HEK293 (cell line): ENCODE measurements around the gene ANTXR1.

Source experiments
- CTCF ChIA-PET: fragments of 350-600 bp; formaldehyde crosslinking; extraction: SDS; loops from one replicate; lab custom pipeline; 2021; ENCODE audit warnings: antibody characterized with exemption; lab: Yijun Ruan, JAX
- POLR2A ChIA-PET: fragments of 300-600 bp; formaldehyde crosslinking; extraction: SDS; loops from one replicate; lab custom pipeline; 2020; ENCODE audit warnings: antibody characterized with exemption, inconsistent platforms; lab: Yijun Ruan, JAX
- H3K27ac ChIP-seq: fragments of 200-500 bp; sonication (Bioruptor generic); 2 replicates; pipeline ENCODE4 v1.5.1; 2014; ENCODE audit warnings: low read depth, low read length, control low read depth, inconsistent platforms; ENCODE audit errors: extremely low read depth
- H3K36me3 ChIP-seq, 2 experiments: fragments of 200-500 bp in 1 of 2; sonication (Bioruptor generic) in 1 of 2; 1 replicate in 1 of 2; 2 replicates in 1 of 2; pipeline ENCODE4 v1.5.1; 2014 to 2017; ENCODE audit warnings: inconsistent platforms in 2 of 2, low read length in 2 of 2; ENCODE audit not compliant: control insufficient read depth in 2 of 2, insufficient read depth in 1 of 2
- H3K4me1 ChIP-seq: fragments of 200-500 bp; sonication (Bioruptor generic); 2 replicates; pipeline ENCODE4 v1.5.1; 2014; ENCODE audit warnings: mild to moderate bottlenecking, low read length, inconsistent platforms; ENCODE audit not compliant: control insufficient read depth, insufficient read depth
- H3K4me3 ChIP-seq: 2 replicates; pipeline ENCODE4 v1.5.1; 2011; ENCODE audit warnings: low read depth, mild to moderate bottlenecking, control low read depth, low read length, moderate library complexity
- H3K9me3 ChIP-seq: fragments of 200-500 bp; sonication (Bioruptor generic); 2 replicates; pipeline ENCODE4 v1.5.1; 2014; ENCODE audit warnings: low read depth, low read length, inconsistent platforms; ENCODE audit not compliant: control insufficient read depth, insufficient read depth
- BCL11A ChIP-seq: fragments of 450-650 bp; formaldehyde crosslinking; IDR thresholded peaks from 2 replicates; pipeline ENCODE4 v1.5.1; 2016; ENCODE audit warnings: low read depth, missing biosample characterization, missing genetic modification characterization
- EGR2 ChIP-seq: fragments of 450-650 bp; formaldehyde crosslinking; IDR thresholded peaks from 2 replicates; pipeline ENCODE4 v1.5.1; 2016; ENCODE audit warnings: low read depth, missing biosample characterization, missing genetic modification characterization
- GFI1B ChIP-seq: fragments of 450-650 bp; formaldehyde crosslinking; IDR thresholded peaks from 2 replicates; pipeline ENCODE4 v1.5.1; 2016; ENCODE audit warnings: missing biosample characterization, missing genetic modification characterization
- GLIS1 ChIP-seq: fragments of 450-650 bp; formaldehyde crosslinking; IDR thresholded peaks from 2 replicates; pipeline ENCODE4 v1.5.1; 2016; ENCODE audit warnings: missing biosample characterization, missing genetic modification characterization
- HOXD13 ChIP-seq: sonication (generic); formaldehyde crosslinking; IDR thresholded peaks from 2 replicates; pipeline ENCODE4 v1.8.0; 2022; ENCODE audit warnings: missing genetic modification reagents, borderline replicate concordance
- KLF8 ChIP-seq: fragments of 450-650 bp; formaldehyde crosslinking; IDR thresholded peaks from 2 replicates; pipeline ENCODE4 v1.5.1; 2016; ENCODE audit warnings: missing biosample characterization, missing genetic modification characterization
- KLF9 ChIP-seq: fragments of 450-650 bp; formaldehyde crosslinking; IDR thresholded peaks from 2 replicates; pipeline ENCODE4 v1.5.1; 2016; ENCODE audit warnings: missing biosample characterization, missing genetic modification characterization, low read depth
- MYNN ChIP-seq: fragments of 450-650 bp; formaldehyde crosslinking; IDR thresholded peaks from 2 replicates; pipeline ENCODE4 v1.5.1; 2016; ENCODE audit warnings: missing biosample characterization, missing genetic modification characterization, borderline replicate concordance
- RBAK ChIP-seq: fragments of 450-650 bp; formaldehyde crosslinking; IDR thresholded peaks from 2 replicates; pipeline ENCODE4 v1.5.1; 2016; ENCODE audit warnings: missing biosample characterization, missing genetic modification characterization
- REPIN1 ChIP-seq: fragments of 450-650 bp; formaldehyde crosslinking; IDR thresholded peaks from 2 replicates; pipeline ENCODE4 v1.5.1; 2017; ENCODE audit warnings: missing biosample characterization, missing genetic modification characterization, low read depth
- SCRT1 ChIP-seq: fragments of 450-650 bp; formaldehyde crosslinking; IDR thresholded peaks from 2 replicates; pipeline ENCODE4 v1.5.1; 2016; ENCODE audit warnings: missing biosample characterization, missing genetic modification characterization, borderline replicate concordance
- ZBTB20 ChIP-seq: fragments of 450-650 bp; formaldehyde crosslinking; IDR thresholded peaks from 2 replicates; pipeline ENCODE4 v1.5.1; 2016; ENCODE audit warnings: missing biosample characterization, missing genetic modification characterization
- ZBTB26 ChIP-seq: fragments of 450-650 bp; formaldehyde crosslinking; optimal IDR thresholded peaks from 2 replicates; pipeline ENCODE3; 2016; ENCODE audit warnings: missing biosample characterization, mild to moderate bottlenecking, missing genetic modification characterization
- ZBTB48 ChIP-seq: fragments of 450-650 bp; formaldehyde crosslinking; IDR thresholded peaks from 2 replicates; pipeline ENCODE4 v1.5.1; 2016; ENCODE audit warnings: missing biosample characterization, missing genetic modification characterization
- ZEB2 ChIP-seq: fragments of 450-650 bp; formaldehyde crosslinking; IDR thresholded peaks from 2 replicates; pipeline ENCODE4 v1.5.1; 2016; ENCODE audit warnings: missing biosample characterization, missing genetic modification characterization
- ZFP3 ChIP-seq: fragments of 450-650 bp; formaldehyde crosslinking; IDR thresholded peaks from 2 replicates; pipeline ENCODE4 v1.5.1; 2016; ENCODE audit warnings: low read depth, missing biosample characterization, missing genetic modification characterization
- ZFP41 ChIP-seq: fragments of 450-650 bp; formaldehyde crosslinking; IDR thresholded peaks from 2 replicates; pipeline ENCODE4 v1.5.1; 2016; ENCODE audit warnings: missing biosample characterization, missing genetic modification characterization, borderline replicate concordance
- ZNF184 ChIP-seq: fragments of 450-650 bp; IDR thresholded peaks from 2 replicates; pipeline ENCODE4 v1.5.1; 2018; ENCODE audit warnings: missing biosample characterization, mild to moderate bottlenecking, missing genetic modification characterization
- ZNF2 ChIP-seq: fragments of 450-650 bp; formaldehyde crosslinking; IDR thresholded peaks from 2 replicates; pipeline ENCODE4 v1.5.1; 2016; ENCODE audit warnings: missing biosample characterization, missing genetic modification characterization
- ZNF23 ChIP-seq: fragments of 450-650 bp; formaldehyde crosslinking; IDR thresholded peaks from 2 replicates; pipeline ENCODE4 v1.5.1; 2016; ENCODE audit warnings: missing biosample characterization, missing genetic modification characterization, borderline replicate concordance
- ZNF26 ChIP-seq: fragments of 450-650 bp; formaldehyde crosslinking; IDR thresholded peaks from 2 replicates; pipeline ENCODE4 v1.5.1; 2016; ENCODE audit warnings: missing biosample characterization, missing genetic modification characterization
- ZNF311 ChIP-seq: fragments of 450-650 bp; formaldehyde crosslinking; IDR thresholded peaks from 2 replicates; pipeline ENCODE4 v1.5.1; 2017; ENCODE audit warnings: missing biosample characterization, missing genetic modification characterization, borderline replicate concordance
- ZNF354C ChIP-seq: fragments of 450-650 bp; formaldehyde crosslinking; IDR thresholded peaks from 2 replicates; pipeline ENCODE4 v1.5.1; 2016; ENCODE audit warnings: missing biosample characterization, missing genetic modification characterization, low read depth, borderline replicate concordance
- ZNF366 ChIP-seq: fragments of 450-650 bp; formaldehyde crosslinking; conservative IDR thresholded peaks from 2 replicates; pipeline ENCODE4 v1.5.1; 2016; ENCODE audit warnings: missing biosample characterization, missing genetic modification characterization
- ZNF501 ChIP-seq: fragments of 450-650 bp; formaldehyde crosslinking; IDR thresholded peaks from 2 replicates; pipeline ENCODE4 v1.5.1; 2016; ENCODE audit warnings: missing biosample characterization, missing genetic modification characterization
- ZNF544 ChIP-seq: fragments of 450-650 bp; formaldehyde crosslinking; IDR thresholded peaks from 2 replicates; pipeline ENCODE4 v1.5.0; 2017; ENCODE audit warnings: missing biosample characterization, missing genetic modification characterization
- ZNF548 ChIP-seq: fragments of 450-650 bp; formaldehyde crosslinking; IDR thresholded peaks from 2 replicates; pipeline ENCODE4 v1.5.1; 2016; ENCODE audit warnings: missing biosample characterization, missing genetic modification characterization
- ZNF549 ChIP-seq: fragments of 450-650 bp; IDR thresholded peaks from 2 replicates; pipeline ENCODE4 v1.5.1; 2018; ENCODE audit warnings: missing biosample characterization, missing genetic modification characterization, mild to moderate bottlenecking, inconsistent platforms, moderate library complexity
- ZSCAN16 ChIP-seq: fragments of 450-650 bp; formaldehyde crosslinking; IDR thresholded peaks from 2 replicates; pipeline ENCODE4 v1.5.1; 2016; ENCODE audit warnings: missing biosample characterization, missing genetic modification characterization
- TF ChIP-seq, protein P1 (sequence below): sonication (generic); formaldehyde crosslinking; IDR thresholded peaks from 2 replicates; pipeline ENCODE4 v1.8.1; 2022; ENCODE audit warnings: mild to moderate bottlenecking, moderate library complexity, missing genetic modification reagents
- TF ChIP-seq, protein P2 (sequence below): fragments of 450-650 bp; formaldehyde crosslinking; IDR thresholded peaks from 2 replicates; pipeline ENCODE4 v1.5.1; 2017; ENCODE audit warnings: missing biosample characterization, missing genetic modification characterization

The ANTXR1 gene

DNA sequence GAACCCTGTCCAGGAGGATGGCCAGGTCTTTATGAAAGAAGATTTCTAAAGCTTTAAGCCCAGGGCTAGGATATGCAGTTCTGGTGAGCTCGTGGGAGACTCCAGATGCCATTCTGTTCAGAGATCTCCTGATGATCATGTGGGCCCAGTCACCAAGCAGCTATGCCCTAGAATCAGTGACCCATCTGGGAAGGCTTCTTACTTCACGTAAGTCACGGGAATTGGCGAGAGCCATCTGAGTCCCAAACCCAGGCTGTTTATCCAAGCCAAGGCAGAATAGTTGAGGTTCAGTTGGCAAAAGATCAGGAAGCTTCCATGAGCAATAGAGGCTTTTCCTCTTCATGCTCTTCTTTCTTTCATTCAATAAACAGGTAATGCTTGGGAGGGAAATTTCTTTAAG is 23.9 kb downstream of the ANTXR1 start:
- TF ChIP-seq ZNF354C (tag by site-specific recombination) (no peak), HOXD13 (CRISPR knock-in tag) (no peak), GFI1B (no peak), KLF8 (no peak), ZNF184 (tag by site-specific recombination) (no peak), ZEB2 (tag by site-specific recombination) (no peak), ZNF544 (tag by site-specific recombination) (no peak), SCRT1 (no peak), ZBTB48 (tag by site-specific recombination) (no peak), ZNF2 (tag by site-specific recombination) (no peak), ZSCAN16 (tag by site-specific recombination) (no peak), BCL11A (no peak), RBAK (tag by site-specific recombination) (no peak), ZNF549 (tag by site-specific recombination) (no peak)
- TF ChIP-seq, protein P1, sequence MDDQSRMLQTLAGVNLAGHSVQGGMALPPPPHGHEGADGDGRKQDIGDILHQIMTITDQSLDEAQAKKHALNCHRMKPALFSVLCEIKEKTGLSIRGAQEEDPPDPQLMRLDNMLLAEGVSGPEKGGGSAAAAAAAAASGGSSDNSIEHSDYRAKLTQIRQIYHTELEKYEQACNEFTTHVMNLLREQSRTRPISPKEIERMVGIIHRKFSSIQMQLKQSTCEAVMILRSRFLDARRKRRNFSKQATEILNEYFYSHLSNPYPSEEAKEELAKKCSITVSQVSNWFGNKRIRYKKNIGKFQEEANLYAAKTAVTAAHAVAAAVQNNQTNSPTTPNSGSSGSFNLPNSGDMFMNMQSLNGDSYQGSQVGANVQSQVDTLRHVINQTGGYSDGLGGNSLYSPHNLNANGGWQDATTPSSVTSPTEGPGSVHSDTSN (CRISPR knock-in tag): no peak
- TF ChIP-seq, protein P2, sequence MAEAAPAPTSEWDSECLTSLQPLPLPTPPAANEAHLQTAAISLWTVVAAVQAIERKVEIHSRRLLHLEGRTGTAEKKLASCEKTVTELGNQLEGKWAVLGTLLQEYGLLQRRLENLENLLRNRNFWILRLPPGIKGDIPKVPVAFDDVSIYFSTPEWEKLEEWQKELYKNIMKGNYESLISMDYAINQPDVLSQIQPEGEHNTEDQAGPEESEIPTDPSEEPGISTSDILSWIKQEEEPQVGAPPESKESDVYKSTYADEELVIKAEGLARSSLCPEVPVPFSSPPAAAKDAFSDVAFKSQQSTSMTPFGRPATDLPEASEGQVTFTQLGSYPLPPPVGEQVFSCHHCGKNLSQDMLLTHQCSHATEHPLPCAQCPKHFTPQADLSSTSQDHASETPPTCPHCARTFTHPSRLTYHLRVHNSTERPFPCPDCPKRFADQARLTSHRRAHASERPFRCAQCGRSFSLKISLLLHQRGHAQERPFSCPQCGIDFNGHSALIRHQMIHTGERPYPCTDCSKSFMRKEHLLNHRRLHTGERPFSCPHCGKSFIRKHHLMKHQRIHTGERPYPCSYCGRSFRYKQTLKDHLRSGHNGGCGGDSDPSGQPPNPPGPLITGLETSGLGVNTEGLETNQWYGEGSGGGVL: no peak
- H3K4me1 ChIP-seq: no peaks in the 10 kb centered on the region
- ChIA-PET CTCF (no interaction called here), POLR2A (no interaction called here)
- no peak overlapping the region for H3K27ac ChIP-seq
- H3K36me3 ChIP-seq: peaks cover 0 to 17% of the 10 kb centered on the region in 2 experiments; a peak in 1 of 3 replicates
- no peak overlapping the region for H3K4me3 ChIP-seq
- no peaks in the 10 kb centered on the region for H3K9me3 ChIP-seq

- peaks cover 6 to 41% of the 10 kb centered on the region in 2 experiments; a peak in 1 of 3 replicates for H3K36me3 ChIP-seq
- ChIA-PET CTCF (no interaction called here), POLR2A (no interaction called here)
- no peak overlapping the region for H3K27ac ChIP-seq
- H3K4me1 ChIP-seq: peaks cover 4% of the 10 kb centered on the region; the same call in 1 of the 2 replicates
- no peak overlapping the region for H3K4me3 ChIP-seq
- H3K9me3 ChIP-seq: no peaks in the 10 kb centered on the region
- TF ChIP-seq ZNF311 (no peak), ZBTB20 (tag by site-specific recombination) (no peak), ZFP41 (tag by site-specific recombination) (no peak), GLIS1 (tag by site-specific recombination) (no peak), ZFP3 (tag by site-specific recombination) (no peak), EGR2 (tag by site-specific recombination) (no peak), ZNF26 (tag by site-specific recombination) (no peak), ZNF366 (tag by site-specific recombination) (no peak), KLF9 (tag by site-specific recombination) (no peak), ZNF23 (tag by site-specific recombination) (no peak), ZNF501 (tag by site-specific recombination) (no peak), ZNF548 (tag by site-specific recombination) (no peak), ZNF544 (tag by site-specific recombination) (no peak), ZBTB26 (tag by site-specific recombination) (no peak), REPIN1 (tag by site-specific recombination) (no peak), ZNF354C (tag by site-specific recombination) (no peak), MYNN (no peak)
- TF ChIP-seq, protein P1 (CRISPR knock-in tag): no peak
Observed at GRCh38 chr2:69041214-69041613, 28.2 kb downstream of the ANTXR1 start.
